Mesangial cell (primary cell): ENCODE results near the gene GAPDHS. TPM values are rescaled to one million over a fixed set of nuclear protein-coding genes. Genes with fewer than 3 reads are reported as not detected.

Experiments used
- total RNA-seq: library from RNA; depleted of rRNA; stranded (reverse); fragments of >200 nt; gene quantifications from 2 replicates; pipeline ENCODE4 v1.2.3, GENCODE V29; 2015

Gene GAPDHS
- total RNA-seq = not detected in 2 replicates

DNA sequence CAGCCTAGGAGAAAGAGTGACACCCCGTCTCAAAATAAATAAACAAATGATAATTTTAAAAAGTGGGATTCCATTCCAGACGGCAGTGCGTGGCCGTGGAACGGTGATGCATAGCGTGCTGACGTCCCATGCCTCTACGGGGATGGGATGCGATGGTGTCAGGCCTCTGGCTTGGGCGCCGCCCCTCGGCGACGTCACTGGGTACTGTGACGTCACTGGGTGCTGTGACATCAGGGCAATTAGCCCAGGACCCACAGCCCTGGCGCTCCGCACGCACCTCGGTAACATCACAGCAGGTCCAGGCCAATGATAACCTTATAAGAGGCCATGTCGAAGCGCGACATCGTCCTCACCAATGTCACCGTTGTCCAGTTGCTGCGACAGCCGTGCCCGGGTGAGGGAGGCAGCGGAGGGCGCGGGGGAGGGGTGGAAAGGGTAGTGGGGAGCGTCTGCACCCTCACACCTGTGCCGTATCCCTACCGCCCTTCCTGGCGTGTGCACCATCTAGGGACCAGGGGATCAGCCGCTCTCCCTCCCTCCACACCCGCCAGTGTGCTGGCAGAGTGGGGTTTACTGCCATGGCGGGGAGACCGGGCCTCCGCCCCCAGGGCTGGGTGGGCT is at the start of gene GAPDHS:
GAPDHS (plus strand) TSS at position 256 of the 621 bp plus-strand sequence; CDS start at position 328, 72 bp downstream.

DNA sequence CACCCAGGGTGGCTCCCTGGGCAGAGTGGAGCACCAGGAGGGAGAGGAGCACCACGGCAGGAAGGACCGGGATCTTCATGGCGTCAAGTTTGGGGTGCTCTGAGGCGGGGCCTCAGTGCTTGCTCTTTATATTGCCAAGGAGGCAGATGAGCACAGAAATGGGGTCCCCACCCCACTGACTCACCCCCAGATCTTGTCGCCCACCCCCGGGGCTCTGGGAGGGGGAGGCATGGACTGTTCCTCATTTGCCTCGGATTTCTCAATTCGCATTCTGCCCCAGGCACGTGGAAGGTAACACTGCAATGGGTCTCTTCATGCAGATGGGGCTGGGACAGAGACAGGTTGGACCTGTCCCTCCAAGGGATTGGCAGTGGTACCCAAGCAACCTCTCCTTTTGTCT is 42.9 kb upstream of the GAPDHS start, which contains the start of gene KRTDAP:
KRTDAP (minus strand) TSS at position 101 of the 400 bp plus-strand sequence; CDS start at position 79, 22 bp downstream.

DNA sequence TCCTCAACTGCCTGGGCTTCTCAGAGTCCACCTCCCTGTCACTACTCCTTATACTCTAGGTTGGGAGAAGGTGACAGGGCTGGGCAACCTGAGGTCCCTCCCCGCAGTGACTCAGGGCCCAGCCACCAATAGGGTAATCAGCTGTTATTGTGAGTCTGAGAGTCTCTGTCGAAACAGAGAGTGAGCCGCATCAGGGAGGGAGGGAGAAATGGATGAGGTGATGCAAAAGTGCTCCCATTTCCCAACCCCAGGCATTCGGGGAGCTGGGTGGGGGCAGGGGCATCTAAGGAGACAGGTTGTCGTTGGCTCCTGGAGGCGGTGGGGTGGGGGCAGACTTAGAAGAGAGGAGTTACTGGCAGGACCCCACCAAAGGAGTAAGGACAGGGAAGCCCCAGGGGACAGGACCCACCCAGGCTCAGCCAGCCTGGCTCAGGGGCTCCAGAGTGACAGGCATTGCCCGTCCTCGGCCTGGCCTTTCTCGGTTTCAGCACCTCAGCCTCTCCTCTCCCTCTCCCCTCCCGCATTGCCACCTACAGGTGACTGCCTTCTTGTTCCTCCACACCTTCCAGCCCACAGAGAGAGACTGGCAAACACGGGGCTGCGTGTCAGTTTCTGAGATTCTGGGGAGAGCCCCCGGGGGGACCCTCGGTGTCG is 19.5 kb upstream of the GAPDHS start, which contains the start of gene DMKN:
DMKN (minus strand) TSS at position 22 of the 654 bp plus-strand sequence. CDS start 174 bp downstream, outside the sequence.

DNA sequence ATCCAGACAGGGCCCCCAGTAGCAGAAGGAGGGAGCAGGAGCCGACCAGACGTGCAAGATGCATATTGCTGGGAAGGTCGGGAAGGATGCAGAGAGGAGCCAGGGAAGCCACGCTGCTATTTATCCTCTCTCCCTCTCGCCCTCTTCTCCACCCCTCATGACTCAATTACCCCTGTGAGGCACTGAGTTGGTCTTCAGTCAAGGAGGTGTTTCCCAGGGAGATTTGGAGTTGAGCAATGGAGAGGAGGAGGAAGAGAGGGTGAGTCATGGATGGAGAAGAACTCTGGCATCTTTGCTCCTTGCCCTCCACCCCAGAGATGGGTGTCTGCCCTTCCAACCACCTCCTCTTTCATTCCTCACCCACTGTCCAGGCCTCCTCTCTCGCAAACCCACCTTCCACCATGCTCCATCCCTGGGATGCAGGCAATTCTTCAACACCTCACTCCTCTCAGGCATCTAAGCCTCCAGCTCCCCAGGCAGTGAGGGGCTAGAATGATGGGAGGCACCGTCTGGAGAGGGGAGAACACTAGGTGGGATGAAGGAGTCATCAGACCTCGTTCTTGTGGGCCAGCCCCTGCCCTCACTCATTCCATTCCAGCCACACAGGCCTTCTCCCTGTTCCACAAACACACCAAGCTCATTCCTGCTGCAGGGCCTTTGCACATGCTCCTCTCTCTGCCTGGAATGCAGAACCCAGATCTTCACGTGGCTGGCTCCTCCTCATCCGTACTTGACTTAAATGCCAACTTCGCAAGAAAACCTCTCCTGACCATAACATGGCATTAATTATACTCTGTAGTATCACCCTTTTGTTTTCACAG is 4.8 kb upstream of the GAPDHS start, which contains the start of gene SBSN:
SBSN (minus strand) TSS at position 94 of the 821 bp plus-strand sequence; CDS start at position 64, 30 bp downstream.

DNA sequence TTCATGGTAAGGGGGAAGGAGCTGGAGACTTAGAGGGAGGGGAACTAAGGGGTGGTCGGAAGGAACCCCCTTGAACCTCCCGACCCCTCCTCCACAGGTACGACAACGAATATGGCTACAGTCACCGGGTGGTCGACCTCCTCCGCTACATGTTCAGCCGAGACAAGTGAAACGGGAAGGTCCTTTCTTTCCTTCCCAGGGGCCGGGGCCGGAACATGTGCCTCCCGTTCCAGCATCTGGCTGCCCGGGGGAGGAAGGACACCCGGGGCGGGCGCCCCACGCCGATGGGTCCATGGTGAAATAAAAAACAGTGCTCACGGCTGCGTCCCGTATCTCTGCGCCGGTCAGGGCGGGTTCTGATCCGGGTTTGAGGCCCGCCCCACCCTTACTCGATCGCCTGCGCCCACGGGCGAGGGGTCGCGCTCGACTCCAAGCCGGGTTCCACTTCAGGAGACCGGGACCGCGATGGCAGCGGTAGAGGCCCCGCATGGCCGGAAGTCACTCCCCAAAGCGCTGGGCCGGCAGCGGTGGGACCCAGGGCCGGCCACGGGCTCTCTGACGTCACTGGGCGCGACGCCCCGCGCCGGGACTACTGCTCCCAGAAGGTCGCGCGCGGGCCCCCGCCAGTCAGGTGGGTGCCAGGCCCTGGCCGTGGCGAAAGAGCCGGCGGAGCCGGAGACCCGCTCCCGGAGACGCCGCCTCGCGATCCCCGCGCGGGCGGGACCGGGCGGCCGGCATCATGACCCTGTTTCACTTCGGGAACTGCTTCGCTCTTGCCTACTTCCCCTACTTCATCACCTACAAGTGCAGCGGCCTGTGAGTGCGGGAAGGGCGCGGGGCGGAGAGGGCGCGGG is 12.0 kb downstream of the GAPDHS start, which contains the start of gene TMEM147:
TMEM147 (plus strand) TSS at position 626 of the 854 bp plus-strand sequence; CDS start at position 740, 114 bp downstream.

DNA sequence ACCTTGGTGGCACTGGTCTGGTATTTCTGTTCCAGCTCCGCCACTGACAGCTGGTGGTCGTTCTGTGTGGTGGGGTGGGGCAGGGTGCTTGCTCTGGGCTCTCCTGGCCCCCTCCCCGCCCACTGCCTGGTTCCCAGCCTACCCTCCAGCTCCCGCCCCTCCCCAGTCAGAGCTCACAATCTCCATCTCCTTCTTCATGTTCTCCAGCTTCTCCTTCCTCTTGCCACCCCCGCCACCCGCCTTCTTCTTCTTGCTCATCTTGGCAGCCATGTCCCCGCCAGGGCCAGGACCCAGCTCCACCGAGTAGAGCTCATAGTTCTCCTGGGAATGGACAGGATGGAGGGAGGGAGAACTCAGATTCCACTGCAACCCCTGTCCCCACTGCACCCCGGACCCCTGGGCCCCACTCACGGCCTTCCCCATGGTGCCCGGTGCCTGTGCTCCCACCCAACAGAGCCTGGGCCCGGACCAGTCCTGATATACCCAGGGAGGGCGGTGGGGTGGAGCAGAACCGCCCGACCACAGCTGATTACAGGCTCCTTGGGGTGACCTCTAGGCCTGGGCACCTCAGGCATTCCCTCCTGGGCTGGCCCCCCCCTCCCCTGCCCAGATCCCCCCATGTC is 30.1 kb downstream of the GAPDHS start, which contains the start of gene ATP4A:
ATP4A (minus strand) TSS at position 452 of the 623 bp plus-strand sequence; CDS start at position 423, 29 bp downstream.

DNA sequence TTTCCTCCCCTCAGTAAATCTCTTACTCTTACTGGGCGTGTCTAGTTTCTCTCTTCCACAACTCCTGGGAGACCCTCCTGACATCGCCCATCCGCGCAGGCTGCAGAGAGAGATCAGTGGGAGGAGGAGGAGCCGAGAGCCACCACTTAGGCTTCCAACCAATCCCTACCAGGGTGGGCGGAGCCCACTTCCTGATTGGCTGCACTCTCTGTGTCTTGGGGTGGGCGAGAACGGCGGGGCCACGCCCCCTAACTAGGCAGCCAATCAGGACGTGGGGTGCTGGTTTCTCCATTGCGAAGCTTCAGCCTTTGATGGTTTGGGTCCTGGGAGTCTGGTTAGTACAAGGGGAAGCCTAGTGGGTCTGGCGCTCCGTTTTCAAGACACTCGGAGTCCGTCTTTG is 52.6 kb downstream of the GAPDHS start, which contains the start of gene PMIS2:
PMIS2 (plus strand) TSS at position 326 of the 400 bp plus-strand sequence. CDS start 87 bp downstream, outside the sequence.

Other genes starting within 250 kb of the GAPDHS start
- 0.25 TPM in 1 of 2 replicates, not detected in the other for gene MAG, start 241.3 kb upstream of the GAPDHS start, total RNA-seq
- gene CD22, start 204.3 kb upstream of the GAPDHS start, total RNA-seq = 1.1 TPM in 1 of 2 replicates, not detected in the other
- not detected in 2 replicates for gene FFAR1, start 185.6 kb upstream of the GAPDHS start, total RNA-seq
- gene FFAR3, start 175.0 kb upstream of the GAPDHS start, total RNA-seq = not detected in 2 replicates
- not detected in 2 replicates for gene GPR42, start 162.4 kb upstream of the GAPDHS start, total RNA-seq
- not detected in 2 replicates for gene FFAR2, start 85.2 kb upstream of the GAPDHS start, total RNA-seq
- gene KRTDAP, start 43.0 kb upstream of the GAPDHS start, total RNA-seq = not detected in 2 replicates
- 29.5 and 70.4 TPM in 2 replicates for gene DMKN, start 19.8 kb upstream of the GAPDHS start, total RNA-seq
- gene SBSN, start 5.1 kb upstream of the GAPDHS start, total RNA-seq = not detected in 2 replicates
- 118 and 129 TPM in 2 replicates for gene TMEM147, start 12.2 kb downstream of the GAPDHS start, total RNA-seq
- gene ATP4A, start 30.2 kb downstream of the GAPDHS start, total RNA-seq = not detected in 2 replicates
- gene PMIS2, start 52.7 kb downstream of the GAPDHS start, total RNA-seq = not detected in 2 replicates
- gene HAUS5, start 79.3 kb downstream of the GAPDHS start, total RNA-seq = 7.5 and 20.7 TPM in 2 replicates
- 79.6 and 99.4 TPM in 2 replicates for gene RBM42, start 95.6 kb downstream of the GAPDHS start, total RNA-seq
- 0.49 and 2.3 TPM in 2 replicates for gene ETV2, start 108.3 kb downstream of the GAPDHS start, total RNA-seq
- gene COX6B1, start 114.9 kb downstream of the GAPDHS start, total RNA-seq = 474 TPM in 2 replicates
- gene UPK1A, start 133.1 kb downstream of the GAPDHS start, total RNA-seq = 0.16 TPM in 1 of 2 replicates, not detected in the other
- not detected in 2 replicates for gene ZBTB32, start 171.1 kb downstream of the GAPDHS start, total RNA-seq
- 10.9 and 17.2 TPM in 2 replicates for gene KMT2B, start 184.5 kb downstream of the GAPDHS start, total RNA-seq
- 4.7 and 8.3 TPM in 2 replicates for gene IGFLR1, start 209.0 kb downstream of the GAPDHS start, total RNA-seq
- gene U2AF1L4, start 212.0 kb downstream of the GAPDHS start, total RNA-seq = 5.4 and 9.0 TPM in 2 replicates
- gene PSENEN, start 212.2 kb downstream of the GAPDHS start, total RNA-seq = 61.4 and 72.5 TPM in 2 replicates
- gene LIN37, start 215.1 kb downstream of the GAPDHS start, total RNA-seq = 7.6 and 11.9 TPM in 2 replicates
- gene HSPB6, start 223.6 kb downstream of the GAPDHS start, total RNA-seq = 2.3 and 6.8 TPM in 2 replicates
- gene PROSER3, start 224.7 kb downstream of the GAPDHS start, total RNA-seq = 13.4 and 22.7 TPM in 2 replicates
- 8.4 and 14.8 TPM in 2 replicates for gene ARHGAP33, start 242.1 kb downstream of the GAPDHS start, total RNA-seq